Measurements from ENCODE around the gene TMEM233.

- TF ChIP-seq EZH2phosphoT487 (IDR thresholded peaks at IDR 0.05; ENCODE audit: insufficient read depth, low read depth) (no peak), EZH2 (IDR thresholded peaks at IDR 0.05; ENCODE audit: insufficient read depth, poor library complexity, severe bottlenecking) (no peak)
Measured at GRCh38 chr12:119642986-119643385, 49.4 kb downstream of the TMEM233 start.
